Adipose tissue (tissue), 3 donors: ENCODE measurements around the gene CDH4. TPM values are rescaled to one million over a fixed set of nuclear protein-coding genes. Genes with fewer than 3 reads are reported as not detected.

Experiments
- H3K27ac ChIP-seq: one replicate; pipeline ENCODE4 v1.5.1; 2013; ENCODE audit warnings: low read depth, low read length
- WGBS, 3 donors: extraction: QIAGEN DNeasy Blood & Tissue Kit; methylation state at CpG; one replicate each; pipeline ENCODE4 v1.1.7; 2013; 5-methylcytosine and 5-hydroxymethylcytosine counted together
- polyA plus RNA-seq, 3 donors: library from polyadenylated mRNA; stranded (reverse); fragments of 200-250 nt; gene quantifications; one replicate each; pipeline ENCODE4 v1.2.3, GENCODE V29; 2013
- donor health status: healthy with polysubstance abuse.
- donor health status: Bipolar disorder and iron deficiency.
- donor health status: healthy.

CDH4 gene
- polyA plus RNA-seq, 3 donors: 0.04 to 0.11 (median 0.05) TPM

- no peak overlapping the region for H3K27ac ChIP-seq
- WGBS, 3 donors: 89 to 92% (median 89%) methylated on average over 14 of the region's 14 CpGs
These were observed 109.4 kb downstream of the CDH4 start for GRCh38 chr20:61361501-61361900.

GRCh38 chr20:61364147-61364546 is 112.1 kb downstream of the CDH4 start:
- 67 to 89% (median 87%) methylated on average over 5 of the region's 5 CpGs for WGBS, 3 donors
- H3K27ac ChIP-seq: no peak overlapping the region

GRCh38 chr20:61366914-61367313 is 114.9 kb downstream of the CDH4 start:
- 62 to 79% (median 66%) methylated on average over 11 of the region's 11 CpGs for WGBS, 3 donors
- no peak overlapping the region for H3K27ac ChIP-seq

- H3K27ac ChIP-seq: no peak overlapping the region
- 61 to 69% (median 69%) methylated on average over 13 of the region's 13 CpGs for WGBS, 3 donors
These were observed 117.9 kb downstream of the CDH4 start for GRCh38 chr20:61369731-61370520.

- WGBS, 3 donors: 40 to 60% (median 50%) methylated on average over 19 to 20 of the region's 20 CpGs
- H3K27ac ChIP-seq: no peak overlapping the region
These were observed 118.8 kb downstream of the CDH4 start for GRCh38 chr20:61370841-61371303.

GRCh38 chr20:61371501-61372136 is 119.6 kb downstream of the CDH4 start:
- H3K27ac ChIP-seq: no peak overlapping the region
- 55 to 63% (median 56%) methylated on average over 22 of the region's 22 CpGs for WGBS, 3 donors

GRCh38 chr20:61372137-61373054 is 120.3 kb downstream of the CDH4 start:
- WGBS, 3 donors: 68 to 78% (median 71%) methylated on average over 25 of the region's 25 CpGs
- no peak overlapping the region for H3K27ac ChIP-seq

- no peak overlapping the region for H3K27ac ChIP-seq
- WGBS, 3 donors: 61 to 73% (median 66%) methylated on average over 10 of the region's 10 CpGs
These were observed 121.0 kb downstream of the CDH4 start for GRCh38 chr20:61373055-61373399.

GRCh38 chr20:61373956-61374545 is 122.0 kb downstream of the CDH4 start:
- 85 to 91% (median 87%) methylated on average over 19 of the region's 19 CpGs for WGBS, 3 donors

GRCh38 chr20:61376541-61377240 is 124.6 kb downstream of the CDH4 start:
- H3K27ac ChIP-seq: no peak overlapping the region
- WGBS, 3 donors: 81 to 92% (median 90%) methylated on average over 12 of the region's 12 CpGs

More at GRCh38 chr20:61373956-61374545, 122.0 kb downstream of the CDH4 start:
- no peak overlapping the region for H3K27ac ChIP-seq

GRCh38 chr20:61378694-61379355 is 126.8 kb downstream of the CDH4 start:
- H3K27ac ChIP-seq: no peak overlapping the region
- WGBS, 3 donors: 33 to 68% (median 67%) methylated on average over 7 of the region's 7 CpGs

GRCh38 chr20:61379898-61380544 is 128.0 kb downstream of the CDH4 start:
- no peak overlapping the region for H3K27ac ChIP-seq
- WGBS, 3 donors: 58 to 84% (median 84%) methylated on average over 6 of the region's 6 CpGs

GRCh38 chr20:61380545-61380915 is 128.5 kb downstream of the CDH4 start:
- no peak overlapping the region for H3K27ac ChIP-seq
- WGBS, 3 donors: 43 to 82% (median 78%) methylated on average over 7 of the region's 7 CpGs

GRCh38 chr20:61382194-61382593 is 130.1 kb downstream of the CDH4 start:
- no peak overlapping the region for H3K27ac ChIP-seq
- 74 to 88% (median 88%) methylated on average over 3 of the region's 3 CpGs for WGBS, 3 donors

GRCh38 chr20:61385296-61385695 is 133.2 kb downstream of the CDH4 start:
- 73 to 92% (median 89%) methylated on average over 10 to 11 of the region's 11 CpGs for WGBS, 3 donors
- no peak overlapping the region for H3K27ac ChIP-seq

- H3K27ac ChIP-seq: no peak overlapping the region
- WGBS, 3 donors: 82 to 90% (median 83%) methylated on average over 10 of the region's 10 CpGs
These were observed 133.7 kb downstream of the CDH4 start for GRCh38 chr20:61385731-61386130.
